Motor neuron (in vitro differentiated cells): ENCODE data around the gene BHMT. TPM values are rescaled to one million over a fixed set of nuclear protein-coding genes. Genes with fewer than 3 reads are reported as not detected.
A peak's percentile ranks its signal among the peaks of the same experiment; 100 is the strongest.

Experiments
- ATAC-seq, 8 experiments: fragments of 200-7000 bp; cut with Tn5 transposase; replicated peaks in 6 of 8; 2 replicates each; pipeline ENCODE4 v1.8.0; 2021; ENCODE audit warnings: mild to moderate bottlenecking in 8 of 8, moderate library complexity in 8 of 8
- H3K27ac ChIP-seq, 2 donors: fragments of 250-450 bp; sonication (Bioruptor Pico); 2 replicates each; pipeline ENCODE4 v1.9.0; 2021; ENCODE audit warnings: antibody characterized with exemption in 2 of 2, mild to moderate bottlenecking in 2 of 2, moderate library complexity in 1 of 2
- H3K4me1 ChIP-seq, 2 donors: fragments of 250-450 bp; sonication (Bioruptor Pico); replicated peaks in 1 of 2; 2 replicates each; pipeline ENCODE4 v1.6.1; 2021; ENCODE audit warnings: antibody characterized with exemption in 2 of 2, mild to moderate bottlenecking in 2 of 2, moderate library complexity in 1 of 2
- H3K4me3 ChIP-seq, 5 donors: fragments of 250-450 bp; sonication (Bioruptor Pico); 2 replicates each; pipeline ENCODE4 v1.9.0; 2021; ENCODE audit warnings: antibody characterized with exemption in 5 of 5, mild to moderate bottlenecking in 5 of 5, moderate library complexity in 4 of 5
- WGBS, 10 experiments: fragments of 450-650 bp; shearing (Covaris generic); methylation state at CpG; one replicate each; pipeline ENCODE4 v1.0.0; 2022; 5-methylcytosine and 5-hydroxymethylcytosine counted together
- in situ Hi-C, 9 experiments: fragments of 400-800 bp; cut with MboI; loops; one replicate each; pipeline ENCODE4 v1.15.0; 2021; ENCODE audit warnings: low sequenced_read_pairs in 9 of 9, low pct_unique_long_range_greater_than_20kb in 2 of 9; ENCODE audit not compliant: unreplicated experiment in 9 of 9
- total RNA-seq, 8 experiments: library from RNA; unstranded; fragments of 300-600 nt; gene quantifications; 2 replicates each; pipeline versions ENCODE4 v1.2.3 to v1.2.4, GENCODE V29; 2022

BHMT gene
- total RNA-seq, 8 experiments from 2014 or later = 0.11 to 4.4 (median 0.58) TPM

DNA sequence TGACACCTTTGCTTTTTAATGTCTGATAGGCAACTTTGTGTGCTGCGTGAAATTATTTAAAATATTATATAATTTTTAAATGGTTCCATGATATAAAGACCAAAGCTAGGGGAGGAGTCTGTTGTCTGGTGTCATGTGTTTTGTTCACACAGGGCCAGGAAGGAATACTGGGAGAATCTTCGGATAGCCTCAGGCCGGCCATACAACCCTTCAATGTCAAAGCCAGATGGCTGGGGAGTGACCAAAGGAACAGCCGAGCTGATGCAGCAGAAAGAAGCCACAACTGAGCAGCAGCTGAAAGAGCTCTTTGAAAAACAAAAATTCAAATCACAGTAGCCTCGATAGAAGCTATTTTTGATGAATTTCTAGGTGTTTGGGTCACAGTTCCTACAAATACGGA is 19.2 kb downstream of the BHMT start:
- no peak overlapping the region for H3K27ac ChIP-seq
- H3K4me3 ChIP-seq = no peak overlapping the region
- peak in 5 of 8 experiments; percentile 20 to 84 (median 46) for ATAC-seq
- in situ Hi-C loops = loop anchor here in 4 of 9 experiments (10.0 to 25.0 kb wide), 4 partner anchors 106 to 334 kb away; no protein-coding TSS in a partner anchor
- WGBS, 10 experiments = 28 to 80% (median 57%) methylated on average over 1 to 6 of the region's 6 CpGs
- peaks cover 5 to 19% of the 10 kb centered on the region in 2 donors for H3K4me1 ChIP-seq

GRCh38 chr5:79133121-79133656 is 21.6 kb downstream of the BHMT start:
- WGBS, 10 experiments = 0 to 40% (median 1%) methylated on average over 1 to 4 of the region's 4 CpGs
- peak overlapping the region in 3 of 5 donors; percentile 15 to 19 (median 15) for H3K4me3 ChIP-seq
- peak in 6 of 8 experiments; percentile 11 to 56 (median 41) for ATAC-seq
- H3K27ac ChIP-seq = no peak overlapping the region
- in situ Hi-C loops = loop anchor here in 4 of 9 experiments (10.0 to 25.0 kb wide), 4 partner anchors 108 to 332 kb away; no protein-coding TSS in a partner anchor
- H3K4me1 ChIP-seq = peaks cover 5 to 19% of the 10 kb centered on the region in 2 donors

- ATAC-seq = peak; percentile 70 to 91 (median 82)
- in situ Hi-C loops = loop anchor here in 4 of 9 experiments (10.0 to 25.0 kb wide), 4 partner anchors 109 to 331 kb away; no protein-coding TSS in a partner anchor
- Histone ChIP-seq H3K4me1 (peaks cover 5 to 19% of the 10 kb centered on the region in 2 donors), H3K4me3 (peak overlapping the region; percentile 11 to 19 (median 15)), H3K27ac (no peak overlapping the region)
- WGBS, 10 experiments = 0 to 34% (median 14%) methylated on average over 2 to 7 of the region's 11 CpGs
These were observed 22.2 kb downstream of the BHMT start for GRCh38 chr5:79133657-79134451.

- WGBS, 10 experiments = 10 to 97% (median 83%) methylated on average over 2 to 5 of the region's 5 CpGs; no CpG with 5 or more reads in 4 of the 10 experiments
- no peak for ATAC-seq
- no peak overlapping the region for H3K27ac ChIP-seq
- H3K4me1 ChIP-seq = peaks cover 4 to 14% of the 10 kb centered on the region in 2 donors
- in situ Hi-C loops = loop anchor here in 4 of 9 experiments (10.0 to 25.0 kb wide), 4 partner anchors 111 to 329 kb away; no protein-coding TSS in a partner anchor
- H3K4me3 ChIP-seq = no peak overlapping the region
These were observed 24.4 kb downstream of the BHMT start for GRCh38 chr5:79135790-79136553.

GRCh38 chr5:79136618-79137017 is 25.0 kb downstream of the BHMT start:
- WGBS, 10 experiments = 50 to 100% (median 62%) methylated on average over 1 to 2 of the region's 2 CpGs; no CpG with 5 or more reads in 5 of the 10 experiments
- ATAC-seq = no peak
- in situ Hi-C loops = loop anchor here in 4 of 9 experiments (10.0 to 25.0 kb wide), 4 partner anchors 112 to 328 kb away; no protein-coding TSS in a partner anchor
- no peak overlapping the region for H3K4me3 ChIP-seq
- no peak overlapping the region for H3K27ac ChIP-seq
- peaks cover 0 to 10% of the 10 kb centered on the region in 2 donors for H3K4me1 ChIP-seq

DNA sequence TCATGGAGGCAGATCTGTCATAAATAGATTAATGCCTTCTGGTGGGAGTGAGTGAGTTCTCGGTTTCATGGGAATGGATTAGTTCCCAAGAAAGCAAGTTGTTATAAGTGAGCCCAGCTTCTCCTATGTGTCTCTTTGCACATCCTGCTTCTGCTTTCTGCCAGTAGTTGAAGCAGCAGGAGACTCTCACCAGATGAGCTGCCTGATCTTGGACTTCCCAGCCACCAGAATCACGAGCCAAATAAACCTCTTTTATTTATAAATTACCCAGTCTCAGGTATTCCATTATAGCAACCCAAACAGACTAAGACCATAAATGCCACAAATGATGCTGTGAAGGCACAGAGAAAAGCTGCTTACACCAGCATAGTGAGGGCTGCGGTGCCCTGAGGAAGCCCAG is 28.9 kb downstream of the BHMT start:
- Histone ChIP-seq H3K4me1 (no peaks in the 10 kb centered on the region), H3K27ac (no peak overlapping the region), H3K4me3 (no peak overlapping the region)
- WGBS, 10 experiments = 20 to 93% (median 75%) methylated on average over 1 to 3 of the region's 3 CpGs; no CpG with 5 or more reads in 4 of the 10 experiments
- in situ Hi-C loops = loop anchor here in 1 of 9 experiments (25.0 kb wide), 1 partner anchor 322 kb away; no protein-coding TSS in a partner anchor
- no peak for ATAC-seq

- in situ Hi-C loops = loop anchor here in 1 of 9 experiments (25.0 kb wide), 1 partner anchor 318 kb away; no protein-coding TSS in a partner anchor
- 48 to 94% (median 84%) methylated on average over 1 to 6 of the region's 6 CpGs; no CpG with 5 or more reads in 4 of the 10 experiments for WGBS, 10 experiments
- Histone ChIP-seq H3K27ac (no peak overlapping the region), H3K4me1 (no peaks in the 10 kb centered on the region), H3K4me3 (no peak overlapping the region)
- ATAC-seq = no peak
These were observed 32.2 kb downstream of the BHMT start for GRCh38 chr5:79143684-79144379.

DNA sequence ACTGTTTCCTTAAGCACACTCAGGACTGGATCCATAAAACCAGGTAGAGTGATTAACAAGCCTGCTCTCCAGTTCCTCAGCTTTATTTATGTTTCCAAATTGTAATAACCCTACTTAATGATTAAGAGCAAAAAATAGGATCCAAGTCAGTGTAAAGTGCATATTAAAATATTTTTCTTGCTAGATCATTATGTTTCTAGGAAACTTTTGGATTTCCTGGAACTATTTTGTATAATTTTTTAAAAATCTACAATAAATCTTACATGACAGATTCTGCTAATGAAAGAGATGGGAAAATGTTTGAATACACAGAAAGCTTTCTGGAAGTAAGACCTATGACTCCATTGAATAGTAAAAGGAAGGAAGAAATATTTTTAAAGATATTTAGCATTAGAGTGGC is 35.5 kb downstream of the BHMT start:
- no peak for ATAC-seq
- in situ Hi-C loops = loop anchor here in 1 of 9 experiments (25.0 kb wide), 1 partner anchor 315 kb away; no protein-coding TSS in a partner anchor

GRCh38 chr5:79149433-79149832 is 37.8 kb downstream of the BHMT start:
- no peak overlapping the region for H3K4me3 ChIP-seq
- ATAC-seq = no peak
- H3K27ac ChIP-seq = no peak overlapping the region
- 40 to 100% (median 93%) methylated on average over 1 to 3 of the region's 3 CpGs for WGBS, 10 experiments
- no peaks in the 10 kb centered on the region for H3K4me1 ChIP-seq
- in situ Hi-C loops = loop anchor here in 1 of 9 experiments (25.0 kb wide), 1 partner anchor 313 kb away; no protein-coding TSS in a partner anchor

More for the DNA sequence above, 35.5 kb downstream of the BHMT start:
- Histone ChIP-seq H3K4me3 (no peak overlapping the region), H3K27ac (no peak overlapping the region), H3K4me1 (no peaks in the 10 kb centered on the region)

DNA sequence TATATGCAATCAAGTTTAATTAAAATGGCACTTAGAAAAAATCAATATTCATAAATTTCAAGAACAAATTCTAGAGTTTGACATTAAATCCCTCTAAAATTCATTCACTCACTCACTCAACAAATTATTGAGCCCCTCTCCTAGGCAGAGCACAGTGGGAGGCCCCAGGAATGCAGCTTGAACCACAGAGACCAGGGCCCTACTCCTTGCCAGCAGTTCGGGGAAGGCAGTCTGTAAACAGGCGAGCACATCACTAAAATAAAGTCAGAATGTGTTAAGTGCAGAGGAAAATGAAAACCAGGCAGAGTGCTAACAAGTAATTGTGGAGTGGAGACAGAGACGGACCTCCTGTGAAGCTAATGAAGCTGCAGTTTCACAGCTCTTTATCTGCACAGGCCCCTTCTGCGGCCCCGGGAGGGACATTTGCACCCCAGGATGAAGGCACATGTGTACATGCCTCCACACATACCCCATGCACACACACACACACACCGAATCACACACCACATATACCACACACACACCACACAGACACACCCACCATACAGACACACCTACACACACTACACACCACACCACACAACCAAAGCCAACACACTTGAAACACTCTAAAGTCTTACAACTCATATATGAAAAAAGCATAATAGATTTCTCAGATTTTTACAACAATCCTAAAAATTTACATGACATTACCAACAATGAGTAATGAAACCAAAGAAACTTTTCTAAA is 40.5 kb downstream of the BHMT start:
- ATAC-seq = no peak
- no peaks in the 10 kb centered on the region for H3K4me1 ChIP-seq
- 32 to 100% (median 72%) methylated on average over 1 to 6 of the region's 6 CpGs; no CpG with 5 or more reads in 4 of the 10 experiments for WGBS, 10 experiments
- H3K4me3 ChIP-seq = no peak overlapping the region
- no peak overlapping the region for H3K27ac ChIP-seq
- in situ Hi-C loops = loop anchor here in 1 of 9 experiments (25.0 kb wide), 1 partner anchor 310 kb away; no protein-coding TSS in a partner anchor

- Histone ChIP-seq H3K27ac (no peak overlapping the region), H3K4me1 (no peaks in the 10 kb centered on the region), H3K4me3 (no peak overlapping the region)
- peak in 2 of 8 experiments; percentile 35 to 65 for ATAC-seq
- WGBS, 10 experiments = 0 to 100% (median 51%) methylated on average over 1 to 2 of the region's 2 CpGs; no CpG with 5 or more reads in 2 of the 10 experiments
- in situ Hi-C loops = loop anchor here in 1 of 9 experiments (25.0 kb wide), 1 partner anchor 305 kb away; no protein-coding TSS in a partner anchor
These were observed 45.7 kb downstream of the BHMT start for GRCh38 chr5:79157305-79157704.
